ENCODE data around the gene KLK11. TPM values are rescaled to one million over a fixed set of nuclear protein-coding genes. Genes with fewer than 3 reads are reported as not detected.

KLK11 gene
- total RNA-seq, 2 experiments from 2014 or later = not detected

GRCh38 chr19:51044327-51044726 lies 17.9 kb upstream of the KLK11 start:
- Mint-ChIP-seq H3K27ac (no peak overlapping the region), H3K36me3 (no peaks in the 10 kb centered on the region), H3K4me1 (no peaks in the 10 kb centered on the region), H3K4me3 (no peak overlapping the region), H3K9me3 (no peaks in the 10 kb centered on the region), H3K27me3 (peaks cover 14% of the 10 kb centered on the region)
- DNase-seq = no peak
- ATAC-seq (ENCODE audit: low read depth) = no peak
- POLR2A ChIA-PET = no interaction called here

- POLR2A ChIA-PET = no interaction called here
Measured at GRCh38 chr19:51043497-51043896, 17.1 kb upstream of the KLK11 start.

GRCh38 chr19:51040151-51040550 lies 13.7 kb upstream of the KLK11 start:
- ATAC-seq (ENCODE audit: low read depth) = no peak
- no peaks in the 10 kb centered on the region for H3K4me1 Mint-ChIP-seq
- POLR2A ChIA-PET = no interaction called here
- DNase-seq = no peak
- H3K4me3 Mint-ChIP-seq = no peak overlapping the region
- H3K9me3 Mint-ChIP-seq = no peaks in the 10 kb centered on the region
- peaks cover 4% of the 10 kb centered on the region for H3K27me3 Mint-ChIP-seq
- H3K27ac Mint-ChIP-seq = no peak overlapping the region
- no peaks in the 10 kb centered on the region for H3K36me3 Mint-ChIP-seq

More at GRCh38 chr19:51043497-51043896, 17.1 kb upstream of the KLK11 start:
- H3K27ac Mint-ChIP-seq = no peak overlapping the region
- no peaks in the 10 kb centered on the region for H3K4me1 Mint-ChIP-seq
- no peak overlapping the region for H3K4me3 Mint-ChIP-seq
- ATAC-seq (ENCODE audit: low read depth) = no peak
- DNase-seq = no peak
- peaks cover 14% of the 10 kb centered on the region for H3K27me3 Mint-ChIP-seq
- H3K36me3 Mint-ChIP-seq = no peaks in the 10 kb centered on the region
- H3K9me3 Mint-ChIP-seq = no peaks in the 10 kb centered on the region

DNA sequence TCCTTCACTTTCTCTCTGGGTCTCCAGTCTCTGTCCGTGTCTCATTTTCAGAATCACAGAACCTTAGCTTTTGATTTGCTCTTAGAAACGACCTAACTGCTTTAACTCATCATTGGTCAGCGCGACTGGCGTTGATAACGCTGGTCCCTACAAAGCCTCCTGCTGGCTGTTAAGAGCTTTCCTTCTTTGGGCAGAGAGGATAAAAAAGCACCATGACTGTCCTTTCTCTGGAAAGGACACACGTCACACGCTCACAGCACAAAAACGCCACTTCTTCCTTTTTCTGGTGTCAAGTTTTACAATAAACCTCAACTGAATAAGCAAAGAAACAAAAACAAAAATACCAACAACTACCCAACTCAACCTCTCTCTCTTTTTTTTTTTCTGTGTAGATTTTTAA lies 10.1 kb upstream of the KLK11 start:
- POLR2A ChIA-PET = no interaction called here
- Mint-ChIP-seq H3K27ac (no peak overlapping the region), H3K9me3 (no peaks in the 10 kb centered on the region), H3K27me3 (peaks cover 8% of the 10 kb centered on the region), H3K4me1 (no peaks in the 10 kb centered on the region), H3K4me3 (no peak overlapping the region), H3K36me3 (no peaks in the 10 kb centered on the region)
- DNase-seq (no peak), ATAC-seq (ENCODE audit: low read depth) (no peak)

DNA sequence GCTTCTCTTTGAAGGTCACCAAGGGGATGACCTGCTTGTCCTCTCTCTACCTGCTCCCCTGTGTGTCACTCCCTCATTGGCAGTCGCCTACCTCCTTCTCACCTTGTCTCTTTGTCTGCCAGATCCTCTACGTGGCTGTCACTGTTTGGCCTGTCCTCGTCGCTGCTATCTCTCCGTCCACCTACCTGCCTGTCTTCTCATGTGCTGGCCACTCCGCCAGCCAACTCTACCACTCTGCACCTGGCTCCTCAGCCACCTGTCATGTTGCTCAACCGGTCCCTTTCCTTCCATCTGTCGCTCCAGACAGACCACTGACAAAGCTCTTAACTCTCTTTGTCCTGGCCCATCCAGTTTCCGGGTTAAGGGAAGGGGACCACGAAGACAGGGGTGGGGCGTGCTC lies 8.3 kb upstream of the KLK11 start, which contains the start of gene KLK12:
TSS of gene KLK12 (minus strand) at position 299 of the 400 bp plus-strand sequence. CDS start 381 bp downstream, outside the sequence.
- no peak within 1 kb of the TSS for H3K27ac Mint-ChIP-seq
- POLR2A ChIA-PET = no interaction called here
- peaks cover 6% of the 10 kb centered on the region for H3K27me3 Mint-ChIP-seq
- ATAC-seq (ENCODE audit: low read depth) (no peak), DNase-seq (no peak)
- H3K9me3 Mint-ChIP-seq = no peaks in the 10 kb centered on the region
- H3K4me3 Mint-ChIP-seq = no peak within 1 kb of the TSS
- no peaks in the 10 kb centered on the region for H3K4me1 Mint-ChIP-seq
- H3K36me3 Mint-ChIP-seq = no peaks in the 10 kb centered on the region

- Mint-ChIP-seq H3K27ac (no peak overlapping the region), H3K9me3 (no peaks in the 10 kb centered on the region), H3K27me3 (peaks cover 8% of the 10 kb centered on the region), H3K4me3 (no peak overlapping the region), H3K36me3 (no peaks in the 10 kb centered on the region), H3K4me1 (no peaks in the 10 kb centered on the region)
- POLR2A ChIA-PET = no interaction called here
- ATAC-seq (ENCODE audit: low read depth) = no peak
- DNase-seq = no peak
Measured at GRCh38 chr19:51031880-51032225, 5.4 kb upstream of the KLK11 start.

GRCh38 chr19:51031220-51031879 lies 4.9 kb upstream of the KLK11 start:
- POLR2A ChIA-PET = no interaction called here
- no peaks in the 10 kb centered on the region for H3K4me1 Mint-ChIP-seq
- no peak overlapping the region for H3K27ac Mint-ChIP-seq
- H3K27me3 Mint-ChIP-seq = peaks cover 11% of the 10 kb centered on the region
- ATAC-seq (ENCODE audit: low read depth) (no peak), DNase-seq (no peak)
- H3K9me3 Mint-ChIP-seq = no peaks in the 10 kb centered on the region
- no peaks in the 10 kb centered on the region for H3K36me3 Mint-ChIP-seq
- H3K4me3 Mint-ChIP-seq = no peak overlapping the region

GRCh38 chr19:51030631-51031030 lies 4.2 kb upstream of the KLK11 start:
- POLR2A ChIA-PET = no interaction called here
- peaks cover 8% of the 10 kb centered on the region for H3K27me3 Mint-ChIP-seq

GRCh38 chr19:51029718-51030117 lies 3.3 kb upstream of the KLK11 start:
- Mint-ChIP-seq H3K9me3 (no peaks in the 10 kb centered on the region), H3K27me3 (peaks cover 14% of the 10 kb centered on the region), H3K27ac (no peak overlapping the region), H3K36me3 (no peaks in the 10 kb centered on the region), H3K4me1 (no peaks in the 10 kb centered on the region), H3K4me3 (no peak overlapping the region)
- DNase-seq = no peak
- ATAC-seq (ENCODE audit: low read depth) = no peak
- POLR2A ChIA-PET = no interaction called here

More at GRCh38 chr19:51030631-51031030, 4.2 kb upstream of the KLK11 start:
- no peaks in the 10 kb centered on the region for H3K4me1 Mint-ChIP-seq
- no peaks in the 10 kb centered on the region for H3K36me3 Mint-ChIP-seq
- no peak for ATAC-seq (ENCODE audit: low read depth)
- DNase-seq = no peak
- no peak overlapping the region for H3K27ac Mint-ChIP-seq
- H3K4me3 Mint-ChIP-seq = no peak overlapping the region
- H3K9me3 Mint-ChIP-seq = no peaks in the 10 kb centered on the region

GRCh38 chr19:51027873-51028272 lies 1.5 kb upstream of the KLK11 start:
- ATAC-seq (ENCODE audit: low read depth) (no peak), DNase-seq (no peak)
- H3K36me3 Mint-ChIP-seq = no peaks in the 10 kb centered on the region
- H3K4me1 Mint-ChIP-seq = no peaks in the 10 kb centered on the region
- no peaks in the 10 kb centered on the region for H3K9me3 Mint-ChIP-seq
- peaks cover 13% of the 10 kb centered on the region for H3K27me3 Mint-ChIP-seq
- no peak overlapping the region for H3K4me3 Mint-ChIP-seq
- POLR2A ChIA-PET = interaction anchor here (1.1 kb wide), 1 partner anchor 9 kb away, joined by 3 read pairs; no protein-coding TSS in a partner anchor
- H3K27ac Mint-ChIP-seq = no peak overlapping the region

- Mint-ChIP-seq H3K4me3 (no peak overlapping the region), H3K36me3 (no peaks in the 10 kb centered on the region), H3K27me3 (peaks cover 18% of the 10 kb centered on the region), H3K4me1 (no peaks in the 10 kb centered on the region), H3K9me3 (no peaks in the 10 kb centered on the region), H3K27ac (no peak overlapping the region)
- DNase-seq (no peak), ATAC-seq (ENCODE audit: low read depth) (no peak)
- POLR2A ChIA-PET = interaction anchor here (1.1 kb wide), 1 partner anchor 8 kb away, joined by 3 read pairs; no protein-coding TSS in a partner anchor
Measured at GRCh38 chr19:51027126-51027806, 850 bp upstream of the KLK11 start.

DNA sequence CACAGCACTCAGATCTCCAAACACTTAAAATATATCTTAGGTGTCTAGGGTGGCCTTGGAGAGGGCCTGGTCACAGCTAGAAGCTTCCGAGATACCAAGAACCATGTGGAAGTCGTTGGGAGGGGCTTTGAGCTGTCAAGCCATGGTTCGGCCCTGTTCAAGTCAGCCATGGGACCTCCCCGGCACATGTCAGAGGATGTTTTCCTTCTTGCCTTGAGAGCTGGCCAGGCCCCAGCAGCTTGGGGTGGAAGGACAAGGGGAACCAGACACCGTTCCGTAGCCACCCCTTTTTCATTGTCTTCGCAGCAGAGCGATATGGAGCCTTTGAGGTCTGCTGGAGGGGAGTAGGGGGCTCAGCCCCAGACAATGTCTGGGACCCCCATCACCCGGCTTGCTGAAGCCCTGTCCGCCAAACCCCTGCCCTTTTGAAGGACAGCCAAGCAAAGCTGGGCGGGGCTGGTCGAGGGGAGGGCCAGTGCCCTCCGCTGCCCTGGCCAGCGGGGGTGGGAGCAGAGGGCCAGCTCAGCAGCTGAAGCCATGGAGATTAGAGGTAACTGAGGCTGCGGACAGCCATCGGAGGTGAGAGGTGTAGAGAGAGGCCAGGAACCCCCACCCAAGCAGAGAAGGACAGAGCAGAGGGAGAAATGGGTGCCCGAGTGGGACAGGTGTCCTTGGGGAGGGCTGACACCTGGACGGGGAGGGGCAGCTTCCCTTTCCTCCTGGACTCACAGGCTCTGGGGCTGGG lies 435 bp downstream of the KLK11 start:
- POLR2A ChIA-PET = no interaction called here
- H3K36me3 Mint-ChIP-seq = no peaks in the 10 kb centered on the region
- ATAC-seq (ENCODE audit: low read depth) (no peak), DNase-seq (no peak)
- H3K4me3 Mint-ChIP-seq = no peak overlapping the region
- no peaks in the 10 kb centered on the region for H3K4me1 Mint-ChIP-seq
- no peaks in the 10 kb centered on the region for H3K9me3 Mint-ChIP-seq
- no peak overlapping the region for H3K27ac Mint-ChIP-seq
- H3K27me3 Mint-ChIP-seq = peaks cover 25% of the 10 kb centered on the region

GRCh38 chr19:51025401-51025800 lies 1.0 kb downstream of the KLK11 start:
- Mint-ChIP-seq H3K27ac (no peak overlapping the region), H3K36me3 (no peaks in the 10 kb centered on the region), H3K4me3 (no peak overlapping the region), H3K9me3 (no peaks in the 10 kb centered on the region), H3K4me1 (no peaks in the 10 kb centered on the region), H3K27me3 (peaks cover 29% of the 10 kb centered on the region)
- POLR2A ChIA-PET = no interaction called here
- DNase-seq (no peak), ATAC-seq (ENCODE audit: low read depth) (no peak)

DNA sequence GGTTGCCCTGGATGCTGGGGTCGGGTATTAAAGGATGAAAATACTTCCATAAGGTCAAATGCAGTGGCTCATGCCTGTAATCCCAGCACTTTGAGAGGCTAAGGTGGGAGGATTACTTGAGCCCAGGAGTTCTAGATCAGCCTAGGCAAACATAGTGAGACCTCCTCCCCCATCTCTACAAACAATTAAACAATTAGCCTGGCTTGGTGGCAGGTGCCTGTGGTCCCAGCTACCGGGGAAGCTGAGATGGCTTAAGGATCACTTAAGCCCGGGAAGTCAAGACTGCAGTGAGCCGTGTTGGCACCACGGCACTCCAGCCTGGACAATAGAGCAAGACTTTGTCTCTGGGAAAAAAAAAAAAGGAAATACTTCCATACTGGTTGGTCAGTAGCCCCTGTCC lies 1.5 kb downstream of the KLK11 start:
- no peak overlapping the region for H3K4me3 Mint-ChIP-seq
- ATAC-seq (ENCODE audit: low read depth) = no peak
- H3K9me3 Mint-ChIP-seq = no peaks in the 10 kb centered on the region
- no peaks in the 10 kb centered on the region for H3K36me3 Mint-ChIP-seq
- POLR2A ChIA-PET = no interaction called here
- peaks cover 33% of the 10 kb centered on the region for H3K27me3 Mint-ChIP-seq
- H3K27ac Mint-ChIP-seq = no peak overlapping the region
- peaks cover 2% of the 10 kb centered on the region for H3K4me1 Mint-ChIP-seq
- no peak for DNase-seq

All from activated naive CD8-positive, alpha-beta T cell treated with anti-CD3 and anti-CD28 coated beads, Interleukin-2, amount 10 ng/mL, durations not matched to agents 7 days and 5 days (primary cell).